ENCODE results near the gene EIF3B. TPM values are rescaled to one million over a fixed set of nuclear protein-coding genes. Genes with fewer than 3 reads are reported as not detected.

Gene EIF3B
- total and polyA plus RNA-seq, 4 donors = 27.4 to 98.8 (median 60.8) TPM

GRCh38 chr7:2387897-2388636, 33.4 kb downstream of the EIF3B start:
- H3K36me3 ChIP-seq (ENCODE audit: control insufficient read depth in 4 of 4, insufficient read depth in 3 of 4, low read depth in 1 of 4, low read length in 3 of 4) = peaks cover 0 to 3% (median 0%) of the 10 kb centered on the region in 4 donors
- no peak for DNase-seq (ENCODE audit: low spot score)
- H3K27ac ChIP-seq (ENCODE audit: low read depth in 1 of 2, low read length in 2 of 2) = no peak overlapping the region

More at GRCh38 chr7:2387897-2388636, 33.4 kb downstream of the EIF3B start:
- Histone ChIP-seq H3K4me3 (ENCODE audit: low read depth in 1 of 3, low read length in 3 of 3) (no peak overlapping the region), H3K9me3 (ENCODE audit: control insufficient read depth in 4 of 4, low read length in 3 of 4) (no peaks in the 10 kb centered on the region), H3K27me3 (ENCODE audit: control insufficient read depth in 4 of 4, insufficient read depth in 4 of 4, low read length in 3 of 4) (no peaks in the 10 kb centered on the region), H3K4me1 (ENCODE audit: control insufficient read depth in 4 of 4, insufficient read depth in 4 of 4, low read length in 3 of 4) (no peaks in the 10 kb centered on the region), H3K9ac (ENCODE audit: low read depth in 1 of 2, low read length in 2 of 2) (no peak overlapping the region)
- 89% methylated on average over 31 of the region's 31 CpGs for WGBS
- TF ChIP-seq GABPA (IDR thresholded peaks at IDR 0.05 in 1 of 2, conservative IDR thresholded peaks at IDR 0.05 in 1 of 2) (no peak), JUND (IDR thresholded peaks at IDR 0.05) (no peak), TAF1 (conservative IDR thresholded peaks at IDR 0.05) (no peak), ZBTB33 (IDR thresholded peaks at IDR 0.05) (no peak), REST (IDR thresholded peaks at IDR 0.05) (no peak), FOXA2 (IDR thresholded peaks at IDR 0.05) (no peak), SP1 (IDR thresholded peaks at IDR 0.05) (no peak), RXRA (IDR thresholded peaks at IDR 0.05) (no peak), YY1 (IDR thresholded peaks at IDR 0.05) (no peak), RAD21 (IDR thresholded peaks at IDR 0.05) (peak in 1 of 2 donors; percentile 7), ATF3 (IDR thresholded peaks at IDR 0.05) (no peak), HNF4A (conservative IDR thresholded peaks at IDR 0.05) (no peak), NR2F2 (IDR thresholded peaks at IDR 0.05) (peak; percentile 89), FOXA1 (IDR thresholded peaks at IDR 0.05) (no peak), MAX (IDR thresholded peaks at IDR 0.05) (no peak), HNF4G (IDR thresholded peaks at IDR 0.05) (no peak)

Measured in liver (tissue), 9 donors.